ENCODE data around the gene SPAG17. TPM values are rescaled to one million over a fixed set of nuclear protein-coding genes. Genes with fewer than 3 reads are reported as not detected.

The SPAG17 gene
- total and polyA plus RNA-seq, 2 of the 13 experiments (the other 11 are each of a cell fraction or from before 2014, with no cell fraction given): not detected

DNA sequence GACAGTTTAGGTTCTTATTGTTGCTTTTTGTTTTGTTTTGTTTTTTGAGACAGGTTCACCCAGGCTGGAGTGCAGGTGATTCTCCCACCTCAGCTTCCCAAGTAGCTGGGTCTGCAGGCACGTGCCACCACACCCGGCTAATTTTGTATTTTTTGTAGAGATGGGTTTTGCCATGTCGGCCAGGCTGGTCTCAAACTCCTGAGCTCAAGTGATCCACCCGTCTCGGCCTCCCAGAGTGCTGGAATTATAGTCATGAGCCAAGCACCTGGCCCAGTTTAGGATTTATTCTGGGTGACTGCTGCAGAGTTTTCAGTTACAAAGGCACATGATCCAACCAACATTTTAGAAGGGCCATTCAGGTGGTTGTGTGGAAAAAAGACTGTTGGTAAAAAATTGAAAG is 102.0 kb downstream of the SPAG17 start:
- CTCF ChIA-PET (ENCODE audit: low intra/inter-chr PET ratio, low total read pairs): no interaction called here
- H3K9ac ChIP-seq (ENCODE audit: insufficient read depth, low read depth, low read length): no peak overlapping the region
- no peak overlapping the region for H3K27ac ChIP-seq (ENCODE audit: extremely low read length, insufficient read depth, low read length)
- H3K9me3 ChIP-seq (ENCODE audit: low read length): no peaks in the 10 kb centered on the region
- H3K4me2 ChIP-seq (ENCODE audit: low read depth, low read length): no peak overlapping the region
- 19% methylated on average over 5 of the region's 5 CpGs for WGBS (ENCODE audit: low lambda C conversion rate)
- intact Hi-C loops (cut with micrococcal nuclease; ENCODE audit: unreplicated experiment): no loop called here
- H2AFZ ChIP-seq (ENCODE audit: low read length): no peak overlapping the region
- ATAC-seq (no peak), DNase-seq (ENCODE audit: low spot score) (no peak), FAIRE-seq (no peak)
- H3K4me3 ChIP-seq (replicated peaks in 1 of 3; ENCODE audit: insufficient read depth in 1 of 3, low read depth in 2 of 3, low read length in 3 of 3): no peak overlapping the region
- no peaks in the 10 kb centered on the region for H3K79me2 ChIP-seq (ENCODE audit: insufficient read depth, low read length)
- TF ChIP-seq TAF15 (IDR thresholded peaks at IDR 0.05; ENCODE audit: low read depth, low read length, poor library complexity, severe bottlenecking): no peak
- no peak for TF ChIP-seq NFIB (CRISPR knock-in tag; IDR thresholded peaks at IDR 0.05; ENCODE audit: borderline replicate concordance)
- no peaks in the 10 kb centered on the region for H3K36me3 ChIP-seq (replicated peaks in 1 of 2; ENCODE audit: control insufficient read depth in 1 of 2, insufficient read depth in 2 of 2, low read length in 2 of 2)
- in situ Hi-C loops (cut with HindIII; ENCODE audit: extremely low pct_ligation_motif_present, low pct_unique_long_range_greater_than_20kb): no loop called here
- H3K4me1 ChIP-seq (ENCODE audit: insufficient read depth, low read length): no peaks in the 10 kb centered on the region
- no peaks in the 10 kb centered on the region for H4K20me1 ChIP-seq (ENCODE audit: insufficient read depth, low read length)
- BruUV-seq (replicated peaks): no TSS peak
- POLR2A ChIA-PET: no interaction called here
- no peaks in the 10 kb centered on the region for H3K27me3 ChIP-seq (ENCODE audit: control insufficient read depth in 1 of 2, insufficient read depth in 2 of 2, low read length in 2 of 2)

DNA sequence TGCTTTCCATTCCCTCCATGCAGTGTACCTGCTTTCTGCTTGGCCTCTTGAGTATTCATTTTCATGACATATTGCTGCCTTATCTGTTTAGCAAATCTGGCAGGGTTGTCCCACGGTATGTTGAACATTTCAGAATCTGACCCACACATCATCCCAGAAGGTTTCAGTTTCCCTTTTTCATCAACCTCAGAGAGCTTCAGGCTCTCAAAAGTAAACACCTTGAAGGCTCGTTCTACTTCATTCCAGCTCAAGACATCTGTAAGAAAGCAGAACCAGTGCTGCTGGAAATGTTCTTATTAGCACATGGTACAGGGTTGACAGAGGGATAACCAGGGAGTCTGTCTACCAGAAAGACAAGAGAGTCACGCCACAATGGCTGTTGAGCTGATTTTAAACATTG is 103.6 kb downstream of the SPAG17 start:
- FAIRE-seq: no peak
- no peak overlapping the region for H3K4me2 ChIP-seq (ENCODE audit: low read depth, low read length)
- BruUV-seq (replicated peaks): no TSS peak
- CTCF ChIA-PET (ENCODE audit: low intra/inter-chr PET ratio, low total read pairs): no interaction called here
- in situ Hi-C loops (cut with HindIII; ENCODE audit: extremely low pct_ligation_motif_present, low pct_unique_long_range_greater_than_20kb): no loop called here
- TF ChIP-seq GTF3A (CRISPR knock-in tag; conservative IDR thresholded peaks at IDR 0.05) (no peak), ZNF605 (CRISPR knock-in tag; IDR thresholded peaks at IDR 0.05) (no peak), GTF2F1 (IDR thresholded peaks at IDR 0.05; ENCODE audit: low read length) (no peak), GPN1 (CRISPR knock-in tag; IDR thresholded peaks at IDR 0.05; ENCODE audit: borderline replicate concordance) (no peak), MBD4 (IDR thresholded peaks at IDR 0.05; ENCODE audit: borderline replicate concordance, low read length) (no peak), KMT2A (CRISPR knock-in tag; IDR thresholded peaks at IDR 0.05) (no peak)
- TF ChIP-seq, protein P1, sequence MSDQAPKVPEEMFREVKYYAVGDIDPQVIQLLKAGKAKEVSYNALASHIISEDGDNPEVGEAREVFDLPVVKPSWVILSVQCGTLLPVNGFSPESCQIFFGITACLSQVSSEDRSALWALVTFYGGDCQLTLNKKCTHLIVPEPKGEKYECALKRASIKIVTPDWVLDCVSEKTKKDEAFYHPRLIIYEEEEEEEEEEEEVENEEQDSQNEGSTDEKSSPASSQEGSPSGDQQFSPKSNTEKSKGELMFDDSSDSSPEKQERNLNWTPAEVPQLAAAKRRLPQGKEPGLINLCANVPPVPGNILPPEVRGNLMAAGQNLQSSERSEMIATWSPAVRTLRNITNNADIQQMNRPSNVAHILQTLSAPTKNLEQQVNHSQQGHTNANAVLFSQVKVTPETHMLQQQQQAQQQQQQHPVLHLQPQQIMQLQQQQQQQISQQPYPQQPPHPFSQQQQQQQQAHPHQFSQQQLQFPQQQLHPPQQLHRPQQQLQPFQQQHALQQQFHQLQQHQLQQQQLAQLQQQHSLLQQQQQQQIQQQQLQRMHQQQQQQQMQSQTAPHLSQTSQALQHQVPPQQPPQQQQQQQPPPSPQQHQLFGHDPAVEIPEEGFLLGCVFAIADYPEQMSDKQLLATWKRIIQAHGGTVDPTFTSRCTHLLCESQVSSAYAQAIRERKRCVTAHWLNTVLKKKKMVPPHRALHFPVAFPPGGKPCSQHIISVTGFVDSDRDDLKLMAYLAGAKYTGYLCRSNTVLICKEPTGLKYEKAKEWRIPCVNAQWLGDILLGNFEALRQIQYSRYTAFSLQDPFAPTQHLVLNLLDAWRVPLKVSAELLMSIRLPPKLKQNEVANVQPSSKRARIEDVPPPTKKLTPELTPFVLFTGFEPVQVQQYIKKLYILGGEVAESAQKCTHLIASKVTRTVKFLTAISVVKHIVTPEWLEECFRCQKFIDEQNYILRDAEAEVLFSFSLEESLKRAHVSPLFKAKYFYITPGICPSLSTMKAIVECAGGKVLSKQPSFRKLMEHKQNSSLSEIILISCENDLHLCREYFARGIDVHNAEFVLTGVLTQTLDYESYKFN (CRISPR knock-in tag; conservative IDR thresholded peaks at IDR 0.05): no peak
- no peaks in the 10 kb centered on the region for H4K20me1 ChIP-seq (ENCODE audit: insufficient read depth, low read length)
- H3K9ac ChIP-seq (ENCODE audit: insufficient read depth, low read depth, low read length): no peak overlapping the region
- H3K4me3 ChIP-seq (replicated peaks in 1 of 3; ENCODE audit: insufficient read depth in 1 of 3, low read depth in 2 of 3, low read length in 3 of 3): no peak overlapping the region
- WGBS (ENCODE audit: low lambda C conversion rate): 3% methylated on average over 3 of the region's 3 CpGs
- H2AFZ ChIP-seq (ENCODE audit: low read length): no peak overlapping the region
- no peak overlapping the region for H3K27ac ChIP-seq (ENCODE audit: extremely low read length, insufficient read depth, low read length)
- no peak for DNase-seq (ENCODE audit: low spot score)
- no peaks in the 10 kb centered on the region for H3K79me2 ChIP-seq (ENCODE audit: insufficient read depth, low read length)
- H3K4me1 ChIP-seq (ENCODE audit: insufficient read depth, low read length): no peaks in the 10 kb centered on the region
- no peaks in the 10 kb centered on the region for H3K27me3 ChIP-seq (ENCODE audit: control insufficient read depth in 1 of 2, insufficient read depth in 2 of 2, low read length in 2 of 2)
- ATAC-seq: no peak
- POLR2A ChIA-PET: no interaction called here
- no peaks in the 10 kb centered on the region for H3K9me3 ChIP-seq (ENCODE audit: low read length)
- no peaks in the 10 kb centered on the region for H3K36me3 ChIP-seq (replicated peaks in 1 of 2; ENCODE audit: control insufficient read depth in 1 of 2, insufficient read depth in 2 of 2, low read length in 2 of 2)
- intact Hi-C loops (cut with micrococcal nuclease; ENCODE audit: unreplicated experiment): no loop called here
